Measurements from ENCODE around the gene GALNT17.

Gene GALNT17

GRCh38 chr7:71132127-71132376 is at the start of gene GALNT17:
Gene GALNT17, plus strand, starts transcription at chr7:71132144.
- no peak for DNase-seq

- DNase-seq, result no peak
These were observed 36.6 kb upstream of the GALNT17 start for GRCh38 chr7:71095266-71095860.

GRCh38 chr7:71096351-71096750 is 35.6 kb upstream of the GALNT17 start:
- DNase-seq, result no peak

- no peak for DNase-seq
These were observed 25.7 kb upstream of the GALNT17 start for GRCh38 chr7:71106226-71106625.

- no peak for DNase-seq
These were observed 19.5 kb upstream of the GALNT17 start for GRCh38 chr7:71112436-71112835.

DNA sequence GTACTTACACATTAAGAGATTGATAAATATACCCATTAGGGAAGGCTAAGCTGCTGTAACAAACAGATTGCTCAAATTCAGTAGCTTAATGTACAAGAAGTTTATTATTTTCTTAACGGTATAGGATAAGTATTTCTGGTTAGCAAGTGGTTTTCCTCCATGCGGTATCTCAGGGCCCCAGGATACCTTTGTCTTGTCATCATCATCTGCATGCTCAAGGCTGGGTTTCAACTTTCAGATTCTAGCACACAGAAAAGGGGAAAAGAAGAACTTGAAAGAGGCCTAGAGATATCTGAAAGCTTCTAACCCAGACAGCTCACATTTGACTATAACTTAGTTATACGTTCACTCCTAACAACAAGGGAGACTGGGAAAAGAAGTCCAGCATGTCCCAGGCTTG is 11.8 kb upstream of the GALNT17 start:
- no peak for DNase-seq

DNA sequence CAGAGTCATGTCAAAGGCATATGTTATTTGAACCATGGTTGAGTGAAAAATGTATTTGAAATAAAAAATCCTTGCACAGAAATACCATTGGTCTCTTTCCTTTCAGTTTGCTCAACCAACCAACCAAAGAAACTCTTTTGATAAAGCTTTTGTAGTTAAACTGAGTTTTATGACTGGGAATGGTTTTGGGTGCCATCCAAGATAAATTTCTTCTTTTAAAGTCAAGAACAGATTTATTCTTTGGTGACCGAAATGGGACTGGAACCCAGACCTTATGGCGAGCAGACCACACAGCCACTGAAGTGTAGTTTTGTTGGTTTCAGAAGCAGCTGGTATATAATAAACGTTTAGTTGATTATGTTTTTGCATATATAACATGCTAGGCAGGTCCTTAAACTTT is 2.8 kb upstream of the GALNT17 start:
- DNase-seq, result no peak

- DNase-seq, result no peak
These were observed 1.8 kb upstream of the GALNT17 start for GRCh38 chr7:71130031-71130679.

GRCh38 chr7:71131256-71132126 is 453 bp upstream of the GALNT17 start:
- no peak for DNase-seq

DNA sequence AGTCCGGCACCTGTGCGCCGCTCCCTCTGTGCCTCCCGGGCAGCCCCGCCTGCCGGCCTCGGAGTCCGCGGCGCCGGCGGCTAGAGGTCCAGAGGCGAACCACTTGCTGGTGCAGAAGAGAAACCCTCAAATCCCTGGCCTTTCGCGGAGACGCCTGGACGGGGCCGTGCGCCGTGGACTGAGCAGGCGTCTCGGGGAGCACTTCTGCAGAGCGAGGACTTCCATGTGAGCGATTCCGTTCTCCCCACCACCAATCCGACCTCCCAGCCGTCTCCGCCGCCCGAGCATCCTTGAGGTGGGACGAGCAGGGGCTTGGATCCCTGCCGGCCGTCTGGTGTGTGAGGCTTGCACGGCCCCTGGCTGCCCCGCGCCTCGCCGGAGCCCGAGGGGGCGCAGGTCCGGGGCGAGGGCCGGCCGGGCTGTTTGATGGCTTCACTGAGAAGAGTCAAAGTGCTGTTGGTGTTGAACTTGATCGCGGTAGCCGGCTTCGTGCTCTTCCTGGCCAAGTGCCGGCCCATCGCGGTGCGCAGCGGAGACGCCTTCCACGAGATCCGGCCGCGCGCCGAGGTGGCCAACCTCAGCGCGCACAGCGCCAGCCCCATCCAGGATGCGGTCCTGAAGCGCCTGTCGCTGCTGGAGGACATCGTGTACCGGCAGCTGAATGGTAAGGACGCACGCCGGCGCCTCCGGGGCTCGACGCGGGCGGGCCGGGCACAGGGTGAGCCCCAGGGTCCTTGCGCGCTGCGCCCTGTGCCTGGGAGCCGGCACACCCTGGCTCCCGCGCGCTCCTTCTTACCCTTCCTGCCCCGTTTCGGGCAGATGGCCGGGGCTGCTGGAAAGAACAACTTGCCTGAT is 660 bp downstream of the GALNT17 start:
- no peak for DNase-seq

- no peak for DNase-seq
These were observed 1.3 kb downstream of the GALNT17 start for GRCh38 chr7:71133232-71133622.

DNA sequence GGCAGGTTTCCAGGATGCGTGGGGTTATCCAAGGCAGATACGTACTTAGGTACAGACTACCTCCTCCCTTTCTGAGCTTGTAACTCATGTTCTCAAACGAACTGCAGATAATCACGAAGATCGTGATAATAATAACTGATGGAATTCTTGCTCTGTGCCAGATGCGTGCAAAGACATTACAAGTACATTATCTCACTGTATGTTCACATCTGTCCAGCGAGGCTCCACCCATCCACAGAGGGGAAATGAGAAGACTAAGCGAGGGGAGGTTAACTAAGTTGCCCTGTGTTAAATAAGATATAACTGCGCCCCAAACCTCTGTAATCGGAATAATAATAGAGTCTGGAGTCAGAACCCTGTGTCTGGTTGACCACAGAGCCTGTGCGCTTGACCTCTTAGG is 1.9 kb downstream of the GALNT17 start:
- DNase-seq, result no peak

GRCh38 chr7:71135116-71135515 is 3.2 kb downstream of the GALNT17 start:
- DNase-seq, result no peak

DNA sequence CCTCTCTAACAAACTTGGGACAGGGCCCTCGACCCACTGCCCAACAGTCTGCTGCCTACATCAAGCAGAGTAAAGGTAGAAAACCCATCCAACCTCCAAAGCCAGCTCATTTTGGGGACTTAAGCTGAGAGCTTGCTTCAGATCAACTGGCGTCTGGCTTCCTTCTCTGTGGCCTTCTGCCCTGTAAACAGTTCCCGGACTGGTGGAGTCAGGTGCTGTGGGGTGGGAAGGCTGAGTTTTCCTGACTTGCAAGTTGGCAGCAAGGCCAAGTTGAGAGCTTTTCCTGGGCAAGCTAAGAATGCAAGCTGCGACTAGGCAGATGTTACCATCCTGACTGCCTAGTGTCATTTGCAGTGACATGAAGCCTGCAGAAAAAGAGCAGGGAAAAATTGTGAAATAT is 3.7 kb downstream of the GALNT17 start:
- DNase-seq, result no peak

DNA sequence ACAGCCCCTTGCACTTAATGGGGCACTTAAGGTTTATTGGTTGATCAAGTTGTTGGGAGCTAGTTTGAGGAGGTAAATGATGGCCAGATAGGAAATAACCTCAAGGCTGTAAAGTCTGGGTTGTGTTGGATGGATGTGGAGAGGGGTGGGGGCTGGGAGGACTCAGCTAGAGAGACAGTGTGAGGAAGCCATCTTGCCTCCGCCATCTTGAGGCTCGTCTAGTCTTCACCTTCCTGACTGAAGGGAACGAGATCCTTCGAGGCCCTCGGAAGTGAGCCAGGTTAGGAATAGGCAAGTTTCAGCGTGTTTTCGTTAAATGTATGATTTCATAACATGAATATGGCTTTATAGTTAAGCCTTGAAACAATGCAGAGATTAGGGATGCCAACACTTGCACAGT is 5.5 kb downstream of the GALNT17 start:
- no peak for DNase-seq

- no peak for DNase-seq
These were observed 8.3 kb downstream of the GALNT17 start for GRCh38 chr7:71140264-71140663.

GRCh38 chr7:71144963-71145362 is 13.0 kb downstream of the GALNT17 start:
- DNase-seq, result no peak

DNA sequence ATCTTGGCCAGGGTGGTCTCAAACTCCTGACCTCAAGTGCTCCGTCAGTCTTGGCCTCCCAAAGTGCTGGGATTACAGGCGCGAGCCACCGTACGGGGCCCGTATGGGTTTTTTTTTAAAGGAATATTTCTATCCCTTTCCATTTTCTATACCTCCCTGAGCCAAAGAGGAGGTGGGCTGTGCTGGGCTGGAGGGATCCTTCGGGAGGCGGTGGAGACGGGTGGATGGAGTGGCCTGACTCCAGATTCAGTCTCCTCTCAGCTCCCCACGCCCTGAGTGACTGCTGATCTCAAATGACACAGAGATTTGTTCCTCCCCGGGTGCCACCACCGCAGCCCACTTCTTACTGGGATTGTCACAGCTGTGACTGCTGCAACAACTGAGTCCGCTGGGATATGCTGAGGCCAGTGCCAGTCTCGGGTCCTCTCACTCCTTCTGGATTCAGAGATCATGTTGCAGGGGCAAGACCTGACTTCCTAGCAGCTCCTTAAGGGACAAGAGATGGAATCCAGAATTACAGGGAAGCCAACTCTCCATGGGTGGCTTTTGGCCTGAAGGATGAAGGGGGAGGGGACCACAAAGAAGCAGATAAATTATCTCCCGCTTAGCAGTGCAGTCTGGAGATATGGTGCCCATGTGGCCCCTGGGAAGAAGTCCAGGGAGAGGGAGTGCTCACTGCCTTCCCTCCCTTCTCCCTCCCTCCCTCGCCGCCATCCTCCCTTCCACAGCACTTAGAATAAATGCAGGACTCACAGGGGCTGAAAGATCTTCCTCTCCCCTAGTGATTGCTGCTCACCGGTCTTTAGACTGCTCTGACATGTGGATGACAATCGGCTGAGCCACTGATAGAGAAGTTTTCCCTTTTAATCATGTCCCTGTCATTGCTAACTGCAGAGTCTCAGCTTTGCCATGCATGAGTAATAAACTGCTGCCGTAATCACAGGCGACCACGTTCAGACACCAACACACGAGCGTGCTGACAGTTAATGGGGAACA is 14.3 kb downstream of the GALNT17 start:
- no peak for DNase-seq

DNA sequence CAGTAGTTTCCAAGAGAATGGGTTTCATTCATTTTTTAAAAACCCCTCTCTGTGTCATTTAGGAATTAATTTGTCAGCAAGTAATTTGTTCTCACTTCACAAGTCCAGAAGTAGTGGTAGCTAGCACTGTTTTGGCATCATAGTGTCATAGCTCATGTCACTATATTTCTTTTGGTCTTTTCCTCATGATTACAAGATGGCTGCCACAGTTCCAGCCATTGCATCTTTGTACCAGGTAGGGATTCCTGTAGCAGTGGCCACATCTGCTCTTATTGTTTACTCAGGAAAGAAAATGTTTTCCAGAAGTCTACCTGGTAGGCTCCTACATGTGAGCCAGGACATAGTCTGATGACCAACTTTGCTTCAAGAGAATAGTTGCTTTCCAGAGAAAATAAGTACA is 16.2 kb downstream of the GALNT17 start:
- DNase-seq, result no peak

DNA sequence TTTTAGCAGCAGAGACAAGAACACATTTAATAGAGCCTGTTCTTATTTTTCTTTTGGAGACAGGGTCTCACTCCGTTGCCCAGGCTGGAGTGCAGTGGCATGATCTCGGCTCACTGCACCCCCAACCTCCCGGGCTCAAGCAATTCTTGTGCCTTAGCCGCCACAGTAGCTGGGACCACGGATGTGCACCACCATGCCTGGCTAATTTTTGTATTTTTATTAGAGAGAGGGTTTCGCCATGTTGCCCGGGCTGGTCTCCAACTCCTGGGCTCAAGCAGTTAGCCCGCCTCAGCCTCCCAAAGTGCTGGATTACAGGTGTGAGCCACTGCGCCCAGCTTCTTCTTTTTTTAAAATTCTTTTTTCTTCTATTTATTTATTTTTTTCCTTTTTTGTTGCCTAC is 23.3 kb downstream of the GALNT17 start:
- no peak for DNase-seq

GRCh38 chr7:71157757-71158156 is 25.8 kb downstream of the GALNT17 start:
- no peak for DNase-seq

- DNase-seq, result no peak
These were observed 33.8 kb downstream of the GALNT17 start for GRCh38 chr7:71165708-71166107.

Data from NCI-H1436 treated with DMSO at 0.1 percent for 48 hours (cell line).